NCI-H2196 treated with DMSO at 0.1 percent for 48 hours (cell line): ENCODE results near the gene CRAT.

Experiments
- DNase-seq: peaks from one replicate; lab custom pipeline; 2025; ENCODE audit not compliant: unreplicated experiment; lab: John Stamatoyannopoulos, UW

The CRAT gene

GRCh38 chr9:129110740-129111527, at the start of gene CRAT, which contains the start of gene PTPA:
TSS of gene CRAT (minus strand) at chr9:129110793. CDS start at chr9:129110509, 284 bp downstream.
TSS of gene PTPA (plus strand) at chr9:129111415. CDS start at chr9:129111601, 186 bp downstream.
- peak; percentile 71 for DNase-seq

- DNase-seq: no peak
These were observed 45.6 kb upstream of the CRAT start for GRCh38 chr9:129156163-129156562.

GRCh38 chr9:129154866-129155477, 44.4 kb upstream of the CRAT start:
- DNase-seq: no peak

- no peak for DNase-seq
These were observed 40.9 kb upstream of the CRAT start for GRCh38 chr9:129151469-129151868.

- no peak for DNase-seq
These were observed 40.1 kb upstream of the CRAT start for GRCh38 chr9:129150672-129151211.

GRCh38 chr9:129150122-129150521, 39.5 kb upstream of the CRAT start:
- no peak for DNase-seq

GRCh38 chr9:129149442-129149841, 38.8 kb upstream of the CRAT start:
- DNase-seq: no peak

- DNase-seq: no peak
These were observed 38.0 kb upstream of the CRAT start for GRCh38 chr9:129148463-129149204.

GRCh38 chr9:129146441-129146941, 35.9 kb upstream of the CRAT start:
- no peak for DNase-seq

GRCh38 chr9:129145841-129146292, 35.3 kb upstream of the CRAT start:
- no peak for DNase-seq

GRCh38 chr9:129145316-129145715, 34.7 kb upstream of the CRAT start:
- DNase-seq: no peak

- peak; percentile 73 for DNase-seq
These were observed 32.7 kb upstream of the CRAT start for GRCh38 chr9:129143031-129143927.

- no peak for DNase-seq
These were observed 31.7 kb upstream of the CRAT start for GRCh38 chr9:129142138-129142935.

GRCh38 chr9:129141066-129142041, 30.8 kb upstream of the CRAT start:
- DNase-seq: no peak

GRCh38 chr9:129140397-129141065, 29.9 kb upstream of the CRAT start:
- DNase-seq: no peak

GRCh38 chr9:129139993-129140396, 29.4 kb upstream of the CRAT start:
- DNase-seq: peak; percentile 80

GRCh38 chr9:129139233-129139992, 28.8 kb upstream of the CRAT start:
- peak; percentile 86 for DNase-seq
